ENCODE data around the gene EPB41L2. TPM values are rescaled to one million over a fixed set of nuclear protein-coding genes. Genes with fewer than 3 reads are reported as not detected.

EPB41L2 gene
- total RNA-seq, 1 donor from 2014 or later: 314 TPM

- no peak for TF ChIP-seq CTCF (IDR thresholded peaks at IDR 0.05; ENCODE audit: unreplicated experiment)
- no peaks in the 10 kb centered on the region for H3K9me3 Mint-ChIP-seq (ENCODE audit: unreplicated experiment)
- no peak overlapping the region for H3K27ac Mint-ChIP-seq (ENCODE audit: unreplicated experiment)
- peaks cover 5% of the 10 kb centered on the region for H3K36me3 Mint-ChIP-seq (ENCODE audit: low read depth, unreplicated experiment)
- DNase-seq (ENCODE audit: low spot score): no peak
- H3K4me3 Mint-ChIP-seq (ENCODE audit: unreplicated experiment): no peak overlapping the region
- peaks cover 25% of the 10 kb centered on the region for H3K4me1 Mint-ChIP-seq (ENCODE audit: unreplicated experiment)
- peaks cover 6% of the 10 kb centered on the region for H3K27me3 Mint-ChIP-seq (ENCODE audit: unreplicated experiment)
These were observed 5.1 kb upstream of the EPB41L2 start for GRCh38 chr6:131068165-131068564.

GRCh38 chr6:131067521-131067920 is 4.5 kb upstream of the EPB41L2 start:
- Mint-ChIP-seq H3K36me3 (ENCODE audit: low read depth, unreplicated experiment) (peaks cover 5% of the 10 kb centered on the region), H3K4me3 (ENCODE audit: unreplicated experiment) (no peak overlapping the region), H3K4me1 (ENCODE audit: unreplicated experiment) (peaks cover 25% of the 10 kb centered on the region), H3K27me3 (ENCODE audit: unreplicated experiment) (peaks cover 6% of the 10 kb centered on the region), H3K27ac (ENCODE audit: unreplicated experiment) (no peak overlapping the region), H3K9me3 (ENCODE audit: unreplicated experiment) (no peaks in the 10 kb centered on the region)
- DNase-seq (ENCODE audit: low spot score): no peak
- no peak for TF ChIP-seq CTCF (IDR thresholded peaks at IDR 0.05; ENCODE audit: unreplicated experiment)

GRCh38 chr6:131065824-131066171 is 2.8 kb upstream of the EPB41L2 start:
- Mint-ChIP-seq H3K4me3 (ENCODE audit: unreplicated experiment) (no peak overlapping the region), H3K27me3 (ENCODE audit: unreplicated experiment) (peaks cover 9% of the 10 kb centered on the region)

GRCh38 chr6:131065112-131065823 is 2.2 kb upstream of the EPB41L2 start:
- no peak overlapping the region for H3K4me3 Mint-ChIP-seq (ENCODE audit: unreplicated experiment)
- H3K9me3 Mint-ChIP-seq (ENCODE audit: unreplicated experiment): no peaks in the 10 kb centered on the region

More at GRCh38 chr6:131065824-131066171, 2.8 kb upstream of the EPB41L2 start:
- Mint-ChIP-seq H3K27ac (ENCODE audit: unreplicated experiment) (no peak overlapping the region), H3K9me3 (ENCODE audit: unreplicated experiment) (no peaks in the 10 kb centered on the region), H3K36me3 (ENCODE audit: low read depth, unreplicated experiment) (peaks cover 9% of the 10 kb centered on the region), H3K4me1 (ENCODE audit: unreplicated experiment) (peaks cover 34% of the 10 kb centered on the region)
- no peak for TF ChIP-seq CTCF (IDR thresholded peaks at IDR 0.05; ENCODE audit: unreplicated experiment)
- DNase-seq (ENCODE audit: low spot score): no peak

More at GRCh38 chr6:131065112-131065823, 2.2 kb upstream of the EPB41L2 start:
- TF ChIP-seq CTCF (IDR thresholded peaks at IDR 0.05; ENCODE audit: unreplicated experiment): no peak
- Mint-ChIP-seq H3K27ac (ENCODE audit: unreplicated experiment) (peak overlapping the region; percentile 2), H3K4me1 (ENCODE audit: unreplicated experiment) (peaks cover 35% of the 10 kb centered on the region), H3K27me3 (ENCODE audit: unreplicated experiment) (peaks cover 9% of the 10 kb centered on the region), H3K36me3 (ENCODE audit: low read depth, unreplicated experiment) (peaks cover 9% of the 10 kb centered on the region)
- no peak for DNase-seq (ENCODE audit: low spot score)

All from endothelial cell (in vitro differentiated cells).